Dedifferentiated amniotic fluid mesenchymal stem cell (primary cell): ENCODE data around the gene COL20A1.

ENCODE experiments used
- DNase-seq: peaks from one replicate; pipeline ENCODE4 v3.0.0-alpha.2; 2016; ENCODE audit errors: extremely low spot score

Gene COL20A1

GRCh38 chr20:63261060-63261794 is 31.8 kb upstream of the COL20A1 start:
- peak; percentile 17 for DNase-seq

- DNase-seq = no peak
These were observed 31.0 kb upstream of the COL20A1 start for GRCh38 chr20:63261795-63262528.

- DNase-seq = no peak
These were observed 30.1 kb upstream of the COL20A1 start for GRCh38 chr20:63262836-63263235.

- no peak for DNase-seq
These were observed 29.0 kb upstream of the COL20A1 start for GRCh38 chr20:63264000-63264399.

- DNase-seq = no peak
These were observed 28.5 kb upstream of the COL20A1 start for GRCh38 chr20:63264519-63264918.

- DNase-seq = peak; percentile 80
These were observed 27.0 kb upstream of the COL20A1 start for GRCh38 chr20:63265891-63266515.

- no peak for DNase-seq
These were observed 25.3 kb upstream of the COL20A1 start for GRCh38 chr20:63267691-63268090.

- DNase-seq = no peak
These were observed 24.7 kb upstream of the COL20A1 start for GRCh38 chr20:63268256-63268655.

- no peak for DNase-seq
These were observed 24.1 kb upstream of the COL20A1 start for GRCh38 chr20:63268671-63269439.

GRCh38 chr20:63269724-63270123 is 23.3 kb upstream of the COL20A1 start:
- DNase-seq = no peak

GRCh38 chr20:63270606-63271325 is 22.2 kb upstream of the COL20A1 start:
- DNase-seq = no peak

GRCh38 chr20:63272105-63273058 is 20.6 kb upstream of the COL20A1 start, which contains the start of gene ARFGAP1:
Gene ARFGAP1, plus strand, starts transcription at chr20:63272813. Its CDS starts 2,768 bp downstream, at chr20:63275581.
- peak; percentile 85 for DNase-seq

GRCh38 chr20:63273059-63273579 is 19.9 kb upstream of the COL20A1 start:
- DNase-seq = no peak

- DNase-seq = peak; percentile 26
These were observed 19.2 kb upstream of the COL20A1 start for GRCh38 chr20:63273635-63274380.

- DNase-seq = no peak
These were observed 18.4 kb upstream of the COL20A1 start for GRCh38 chr20:63274381-63275228.

GRCh38 chr20:63275825-63276224 is 17.2 kb upstream of the COL20A1 start:
- DNase-seq = no peak

GRCh38 chr20:63276956-63277355 is 16.0 kb upstream of the COL20A1 start:
- DNase-seq = no peak
